Sciatic nerve (tissue), 2 donors: ENCODE measurements around the gene ZNF219. TPM values are rescaled to one million over a fixed set of nuclear protein-coding genes. Genes with fewer than 3 reads are reported as not detected.
A peak's percentile ranks its signal among the peaks of the same experiment; 100 is the strongest.

Experiments used
- ATAC-seq: fragments of 200-7000 bp; cut with Tn5 transposase; one replicate; pipeline ENCODE4 v1.9.1; 2020; ENCODE audit warnings: mild to moderate bottlenecking, moderate library complexity
- DNase-seq: peaks from one replicate; pipeline ENCODE4 v3.0.0-alpha.2; 2020; ENCODE audit warnings: low spot score
- intact Hi-C: fragments of 100-400 bp; cut with DNase I; formaldehyde crosslinking; loops from one replicate; pipeline ENCODE4 v1.14.2; 2022
- total RNA-seq: library from RNA; stranded (reverse); fragmentation: NEBNext Ultra II Directional; extraction: Animal tissue kit (Norgen Biotek cat#: 25700); gene quantifications from one replicate; pipeline ENCODE4 v1.2.1, GENCODE V29; 2021
- donor health status: DM: no; HTN: no; CAD: no.
- donor health status: DM: no; HTN: no; CAD: no.

The ZNF219 gene
- total RNA-seq, 1 donor from 2014 or later: 43.2 TPM

DNA sequence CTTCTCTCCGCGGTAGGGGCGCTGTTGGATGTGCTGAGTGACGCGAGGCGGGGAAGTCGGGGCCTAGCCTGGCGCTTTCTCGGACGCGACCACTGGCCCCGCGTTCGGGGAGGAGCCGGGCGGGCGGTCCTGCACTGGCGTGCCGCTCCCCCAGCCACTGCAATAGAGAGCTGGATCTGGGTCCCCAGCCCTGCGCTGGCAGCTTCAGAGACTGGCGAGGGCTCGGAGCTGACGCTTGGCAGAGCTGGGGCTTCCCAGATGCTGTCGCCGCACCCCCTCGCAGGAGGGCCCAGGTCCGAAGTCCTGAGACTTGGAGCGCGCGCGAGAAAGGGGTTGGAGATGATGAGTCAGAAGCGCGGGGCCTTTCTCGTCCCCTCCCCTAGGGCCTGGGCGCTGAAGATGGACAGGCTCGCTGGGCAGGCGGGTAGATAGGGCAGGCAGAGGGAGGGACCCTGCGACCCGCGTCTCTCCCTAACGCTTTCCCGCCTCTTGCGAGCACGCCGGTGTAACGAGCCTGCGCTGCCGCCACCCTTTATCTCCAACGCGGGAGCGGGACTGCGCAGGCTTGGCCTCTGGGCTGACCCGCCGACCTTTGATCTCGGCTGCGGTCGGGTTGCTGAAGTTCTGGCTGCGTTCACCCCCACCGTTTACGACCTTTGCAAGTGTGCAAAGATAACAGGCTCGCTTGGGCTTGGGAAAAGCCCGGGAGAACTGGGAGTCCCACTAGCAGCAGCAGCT is 5.4 kb upstream of the ZNF219 start:
- DNase-seq: peak; percentile 97
- intact Hi-C loops: no loop called here
- ATAC-seq: peak; percentile 97

DNA sequence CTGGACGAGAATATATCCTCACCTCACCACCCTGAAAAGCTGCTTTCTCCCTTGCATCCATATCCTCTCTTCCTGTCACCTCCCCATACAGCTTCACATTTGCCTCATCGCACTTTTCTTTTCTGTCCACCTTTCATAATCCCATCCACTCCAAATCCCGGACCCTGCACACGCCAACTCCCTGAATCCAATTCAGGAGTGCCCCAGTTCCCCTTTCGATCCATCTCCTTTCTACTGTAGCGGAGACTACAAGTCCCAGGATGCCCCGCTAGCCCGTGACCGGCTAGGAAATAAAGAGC is 4.9 kb upstream of the ZNF219 start:
- ATAC-seq (no peak), DNase-seq (no peak)
- intact Hi-C loops: no loop called here

DNA sequence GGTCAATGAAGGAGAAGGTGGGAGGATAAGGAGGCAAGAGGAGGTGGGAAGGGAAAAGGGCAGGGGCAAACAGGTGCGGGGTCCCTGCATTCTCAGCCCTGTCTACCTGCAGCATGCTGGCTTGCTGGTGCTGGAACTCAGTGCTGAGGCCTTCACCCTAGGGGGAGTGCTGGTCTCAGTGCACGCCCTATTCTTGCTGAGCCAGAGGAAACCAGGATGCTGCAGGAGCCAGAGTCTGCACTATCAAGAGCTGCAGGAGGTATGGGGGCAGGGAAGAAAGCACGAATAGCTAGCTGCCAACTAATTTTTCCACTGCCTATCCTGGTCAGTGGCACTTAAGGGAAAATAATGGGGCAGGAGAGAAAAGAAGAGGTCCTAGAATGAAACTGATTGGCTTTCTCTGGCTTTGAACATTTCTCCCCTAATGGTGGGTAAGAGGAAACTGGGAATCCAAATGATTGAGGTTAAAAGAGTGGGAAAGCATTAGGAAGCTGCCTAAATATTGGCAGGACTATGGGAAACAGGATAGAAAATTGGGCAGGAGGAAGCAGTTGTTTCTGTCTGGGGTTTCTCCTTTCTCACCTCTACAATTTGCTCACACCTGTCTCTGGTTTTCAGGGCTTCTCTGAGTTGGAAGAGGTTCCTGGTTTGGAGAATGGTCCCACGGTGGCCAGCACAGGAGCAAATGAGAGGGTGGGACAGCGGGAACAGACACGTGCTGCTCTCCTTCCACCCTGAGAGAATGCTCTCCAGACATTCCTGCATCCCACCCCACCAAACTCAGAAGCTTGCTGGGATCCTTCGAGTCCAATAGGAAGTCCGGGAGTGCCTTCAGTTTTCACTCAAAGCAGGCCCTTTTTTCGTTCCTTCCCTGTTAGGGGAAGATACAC is 4.3 kb upstream of the ZNF219 start:
- ATAC-seq (no peak), DNase-seq (no peak)
- intact Hi-C loops: no loop called here

DNA sequence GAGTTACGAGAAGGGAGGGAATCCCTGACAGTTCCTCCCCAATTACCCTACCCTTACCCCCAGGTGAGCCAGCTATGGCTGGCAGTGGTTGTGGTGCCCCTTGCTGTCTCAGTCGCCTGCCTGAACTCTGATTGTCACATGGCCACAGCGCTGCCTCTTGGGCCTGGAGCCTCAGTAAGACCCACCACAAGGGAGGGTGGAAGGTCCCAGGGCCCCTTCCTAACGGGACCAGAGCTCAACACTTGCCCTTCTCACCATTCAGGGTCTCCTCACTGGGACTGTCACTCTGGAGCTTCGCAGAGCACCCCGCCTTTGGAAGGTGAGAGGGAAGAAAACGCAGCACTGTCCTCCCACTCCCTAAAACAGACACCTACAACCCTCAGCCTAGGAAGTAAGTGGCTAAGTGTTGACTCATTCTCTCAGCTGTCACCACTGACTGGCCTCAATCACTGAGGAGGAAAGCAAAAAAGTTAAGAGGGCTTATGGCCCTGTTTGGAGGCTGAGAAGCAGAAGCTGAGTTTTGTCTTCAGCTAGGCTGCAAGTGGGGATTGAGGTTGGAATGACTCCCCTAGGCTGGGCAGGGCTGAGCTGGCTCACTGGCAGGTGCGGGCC is 3.5 kb upstream of the ZNF219 start:
- DNase-seq: no peak
- intact Hi-C loops: no loop called here
- ATAC-seq: no peak

DNA sequence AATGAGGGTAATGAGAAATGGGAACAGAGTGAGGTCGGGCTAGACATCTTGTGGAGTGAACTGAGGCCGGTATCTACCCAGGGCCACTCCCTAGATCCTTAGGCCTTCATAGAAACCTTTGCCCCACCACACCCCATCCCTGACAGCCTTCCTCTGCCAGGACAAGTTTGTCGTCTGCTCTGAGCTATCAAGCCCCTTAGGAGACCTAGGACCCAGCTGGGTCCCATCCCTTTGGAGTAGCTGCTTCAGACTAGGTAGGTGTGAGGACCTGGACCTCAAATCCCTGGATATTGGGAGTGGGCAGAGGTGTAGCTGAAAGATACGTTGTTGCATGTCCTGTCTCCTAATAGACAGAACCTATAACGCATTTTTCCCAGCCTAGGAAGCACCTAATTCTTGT is 2.5 kb upstream of the ZNF219 start, which contains the start of gene TMEM253:
Gene TMEM253 (plus strand): TSS at position 136 of the 400 bp plus-strand sequence. CDS start 278 bp downstream, outside the sequence.
- ATAC-seq (no peak), DNase-seq (no peak)
- intact Hi-C loops: no loop called here

DNA sequence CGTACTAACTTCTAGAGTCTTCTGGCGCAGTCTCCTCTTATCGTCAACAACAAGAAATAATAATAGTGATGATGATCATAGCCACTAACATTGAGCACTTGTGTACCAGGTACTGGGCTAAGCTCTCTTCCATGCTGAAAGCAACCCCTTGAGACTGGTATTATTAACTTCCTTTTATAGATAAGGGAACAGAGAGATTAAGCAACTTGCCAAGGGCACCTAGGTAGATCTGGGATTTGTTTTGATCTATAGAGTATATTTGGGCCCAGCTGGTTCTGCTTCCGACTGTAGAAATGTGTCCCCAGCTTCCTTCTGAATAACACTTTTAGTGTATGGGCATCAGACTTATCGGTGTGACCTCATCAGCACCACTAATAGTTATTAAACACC is 1.1 kb upstream of the ZNF219 start:
- intact Hi-C loops: no loop called here
- DNase-seq (no peak), ATAC-seq (no peak)

DNA sequence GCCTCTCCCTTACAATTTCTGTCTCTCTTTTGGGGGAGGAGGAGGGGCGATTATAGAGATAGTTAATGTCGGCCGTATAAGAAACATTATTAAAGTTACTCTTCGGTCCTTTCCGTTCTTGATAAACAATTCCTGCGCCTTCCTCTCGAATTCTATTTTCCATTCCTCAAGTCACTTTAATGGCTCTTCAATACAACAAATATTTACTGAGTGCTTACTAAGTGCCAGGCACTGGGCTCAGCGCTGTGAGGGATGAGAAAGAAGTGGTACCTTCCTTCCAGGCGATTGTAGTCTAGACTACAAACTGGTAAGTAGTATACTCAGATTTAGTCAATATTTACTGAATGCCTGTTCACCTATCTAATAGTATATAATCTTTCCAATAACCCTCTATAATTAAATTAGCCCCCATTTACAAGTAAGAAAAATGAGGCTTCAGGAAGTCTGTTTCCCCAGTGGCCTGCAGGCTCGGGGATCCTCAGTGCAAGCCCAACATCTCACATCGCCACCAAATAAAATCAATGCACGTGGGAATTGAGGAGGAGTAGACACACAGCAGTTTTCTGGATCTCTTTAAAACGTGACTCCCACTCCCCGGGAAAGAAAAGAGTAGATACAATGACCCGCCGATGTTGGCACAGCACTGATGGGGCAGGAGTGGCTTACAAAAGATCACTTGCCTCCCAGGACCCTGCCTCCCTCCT is 589 bp upstream of the ZNF219 start:
- DNase-seq (no peak), ATAC-seq (no peak)
- intact Hi-C loops: no loop called here

DNA sequence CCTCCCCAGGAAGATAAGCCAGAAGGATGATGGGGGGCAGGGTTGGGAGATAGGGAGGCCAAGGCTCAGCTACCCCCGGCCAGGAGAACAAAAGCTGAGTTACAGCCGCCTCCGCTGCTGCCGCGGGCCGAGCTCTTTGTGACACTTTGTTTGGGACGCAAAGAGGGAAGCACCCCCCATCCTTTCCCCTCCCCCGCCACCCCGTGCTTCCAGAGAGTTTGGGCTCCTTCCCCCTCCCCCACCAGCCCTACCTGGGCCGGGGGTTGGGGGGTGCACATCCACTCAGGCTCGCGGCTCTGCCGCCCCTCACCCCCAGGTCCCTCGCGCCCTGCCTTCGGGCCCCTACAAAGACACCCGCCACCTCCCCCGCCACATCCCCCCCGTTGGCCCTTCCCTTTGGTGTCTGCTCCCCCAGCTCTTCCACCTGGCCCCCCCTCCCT is 799 bp downstream of the ZNF219 start:
- DNase-seq (no peak), ATAC-seq (peak; percentile 41)
- intact Hi-C loops: no loop called here

DNA sequence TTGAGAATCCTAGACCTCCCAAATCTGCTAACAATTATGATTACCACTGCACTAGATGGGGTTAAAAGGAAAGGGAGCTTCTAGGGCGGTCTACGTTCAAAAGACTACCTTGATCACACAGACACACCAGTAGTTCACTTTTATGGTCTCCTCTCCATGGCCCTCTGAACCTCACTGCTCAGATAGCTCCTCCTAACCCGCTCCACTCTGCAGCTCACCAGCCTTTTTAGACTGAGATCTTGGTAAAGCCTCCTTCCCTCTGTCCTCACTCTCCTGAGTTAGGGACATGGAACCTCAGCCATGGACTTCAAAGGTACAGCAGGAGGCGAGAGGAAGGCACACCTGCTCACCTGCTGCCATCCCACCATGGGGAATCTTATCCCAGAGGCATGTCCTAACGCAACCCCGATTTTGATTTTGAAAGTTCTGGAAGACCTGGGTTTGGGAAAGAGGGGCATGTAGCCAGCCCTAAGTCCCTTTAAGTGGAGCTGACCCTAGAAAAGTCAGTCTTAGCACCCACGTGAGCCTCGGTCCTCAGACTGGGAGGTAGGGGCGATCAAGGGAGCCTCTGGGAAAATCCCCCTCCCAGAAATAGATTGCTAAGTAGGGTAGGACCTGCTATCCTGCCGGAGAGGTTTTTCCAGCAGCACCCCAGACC is 1.3 kb downstream of the ZNF219 start:
- ATAC-seq (peak; percentile 24), DNase-seq (no peak)
- intact Hi-C loops: no loop called here

DNA sequence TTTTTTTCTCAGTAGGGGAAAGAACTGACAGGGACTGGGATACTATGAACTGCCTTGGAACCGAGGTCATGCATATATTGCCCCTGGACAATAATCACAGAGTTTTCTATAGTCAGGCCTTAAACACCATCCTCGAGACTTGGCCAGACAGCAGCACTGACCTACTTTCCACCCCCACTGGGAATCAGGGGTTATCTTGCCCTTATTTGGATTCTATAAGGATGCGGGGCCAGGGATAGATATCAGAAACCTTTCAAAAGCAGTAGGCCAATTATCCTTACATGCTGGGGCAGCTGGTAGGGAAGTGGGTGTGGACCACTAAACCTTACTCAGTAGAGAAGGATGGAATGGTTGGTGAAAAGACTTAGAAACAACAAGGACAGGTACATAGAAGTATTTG is 2.0 kb downstream of the ZNF219 start:
- intact Hi-C loops: no loop called here
- DNase-seq (no peak), ATAC-seq (no peak)

DNA sequence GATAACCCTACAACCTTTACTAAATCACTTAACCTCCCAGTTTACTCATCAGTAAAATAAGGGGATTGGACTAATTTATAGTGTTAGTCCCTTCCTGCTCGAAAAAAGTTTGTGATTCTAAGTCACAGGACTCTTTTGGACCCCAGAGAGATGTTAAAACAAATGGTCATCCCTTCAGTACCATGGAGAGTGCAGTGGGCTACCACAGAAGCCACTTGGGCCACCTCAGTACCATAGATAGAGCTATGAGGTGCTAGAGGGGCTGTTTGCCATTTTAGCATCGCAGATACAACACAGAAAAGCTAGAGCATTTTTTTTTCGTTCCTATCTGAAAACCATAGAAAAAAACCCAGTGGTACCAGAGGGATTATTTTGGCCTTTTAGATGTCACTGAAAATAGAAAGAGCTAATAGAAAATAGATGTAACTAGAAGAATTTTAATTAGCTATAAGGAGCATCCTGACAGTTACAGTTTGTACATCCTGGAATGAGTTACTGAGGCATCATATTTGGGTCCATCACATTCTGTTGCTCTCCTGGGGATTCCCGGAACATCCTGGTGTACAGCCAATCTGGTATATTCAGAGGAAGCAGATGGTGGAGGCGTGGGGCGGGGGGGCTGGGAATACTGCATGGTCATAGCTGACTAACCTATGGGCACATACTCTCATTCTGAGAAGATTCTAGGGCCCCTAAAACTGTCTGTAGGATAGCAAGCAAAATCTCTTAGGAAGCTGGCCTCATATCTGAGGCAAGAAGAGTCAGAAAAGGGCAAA is 2.8 kb downstream of the ZNF219 start:
- DNase-seq (no peak), ATAC-seq (no peak)
- intact Hi-C loops: no loop called here

DNA sequence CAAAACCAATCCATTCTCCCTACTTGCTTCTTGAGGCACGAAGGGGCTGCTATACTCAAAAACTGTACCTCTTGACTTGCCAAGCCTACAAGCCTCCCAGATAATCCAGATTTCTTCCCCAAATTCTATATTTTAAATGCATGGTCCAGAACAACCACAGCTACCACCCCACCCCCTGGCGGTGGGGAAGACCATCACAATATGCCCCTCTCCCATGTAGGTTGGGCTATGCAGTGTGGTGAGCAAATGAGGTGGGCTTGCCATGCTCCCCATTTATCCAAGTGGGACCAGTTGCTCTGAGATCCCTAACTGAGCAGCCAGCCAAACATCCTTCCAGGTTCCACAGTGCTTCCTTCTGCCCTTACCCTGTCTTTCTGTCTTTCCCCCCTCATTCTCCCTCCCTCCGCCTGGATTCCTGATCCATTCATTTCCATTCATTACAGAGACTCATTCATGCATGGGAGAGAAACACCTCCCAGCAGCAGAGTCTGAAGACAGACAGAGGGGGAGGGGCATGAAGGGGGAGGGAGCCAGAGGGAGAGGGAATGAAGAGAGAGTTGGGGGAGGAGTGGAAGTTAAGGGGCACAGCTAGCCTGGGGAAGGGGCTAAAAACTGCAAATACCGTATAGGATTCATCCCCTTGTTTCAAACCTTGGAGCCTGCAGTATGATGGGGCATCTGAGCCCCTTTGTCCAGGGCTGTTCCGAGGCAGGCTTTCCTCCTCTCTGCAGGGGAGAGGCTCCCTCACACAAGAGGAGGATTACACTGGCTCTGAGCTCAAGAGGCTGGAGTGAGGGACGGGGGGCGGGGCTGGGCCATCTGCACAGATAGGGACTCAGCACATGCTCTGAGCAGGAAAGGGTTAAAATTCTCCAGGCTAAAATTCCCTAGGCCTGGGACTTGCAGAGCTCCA is 4.4 kb downstream of the ZNF219 start:
- DNase-seq (no peak), ATAC-seq (no peak)
- intact Hi-C loops: loop anchor here (2.0 to 5.0 kb wide), 2 partner anchors 25 to 77 kb away; no protein-coding TSS in a partner anchor

DNA sequence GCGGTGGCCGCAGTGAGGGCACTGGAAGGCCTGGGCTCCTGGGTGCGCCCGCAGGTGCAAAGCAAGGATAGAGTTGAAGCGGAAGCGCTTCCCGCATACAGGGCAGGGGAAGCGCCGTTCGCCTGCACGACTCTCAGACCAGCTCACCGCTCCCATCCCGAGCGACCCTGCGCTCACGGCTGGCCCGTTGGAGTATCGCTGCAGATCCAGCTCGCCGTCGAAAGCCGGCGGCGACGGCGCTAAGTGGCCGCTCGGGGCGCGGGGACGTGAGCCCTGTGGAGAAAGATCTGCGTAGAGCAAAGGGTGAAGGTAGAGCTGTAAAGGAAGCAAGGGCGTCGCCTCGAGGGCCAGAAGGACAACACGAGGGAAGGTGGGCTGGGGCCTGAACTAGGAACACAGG is 5.4 kb downstream of the ZNF219 start:
- ATAC-seq: no peak
- intact Hi-C loops: loop anchor here (2.0 to 5.0 kb wide), 2 partner anchors 24 to 76 kb away; no protein-coding TSS in a partner anchor
- no peak for DNase-seq

DNA sequence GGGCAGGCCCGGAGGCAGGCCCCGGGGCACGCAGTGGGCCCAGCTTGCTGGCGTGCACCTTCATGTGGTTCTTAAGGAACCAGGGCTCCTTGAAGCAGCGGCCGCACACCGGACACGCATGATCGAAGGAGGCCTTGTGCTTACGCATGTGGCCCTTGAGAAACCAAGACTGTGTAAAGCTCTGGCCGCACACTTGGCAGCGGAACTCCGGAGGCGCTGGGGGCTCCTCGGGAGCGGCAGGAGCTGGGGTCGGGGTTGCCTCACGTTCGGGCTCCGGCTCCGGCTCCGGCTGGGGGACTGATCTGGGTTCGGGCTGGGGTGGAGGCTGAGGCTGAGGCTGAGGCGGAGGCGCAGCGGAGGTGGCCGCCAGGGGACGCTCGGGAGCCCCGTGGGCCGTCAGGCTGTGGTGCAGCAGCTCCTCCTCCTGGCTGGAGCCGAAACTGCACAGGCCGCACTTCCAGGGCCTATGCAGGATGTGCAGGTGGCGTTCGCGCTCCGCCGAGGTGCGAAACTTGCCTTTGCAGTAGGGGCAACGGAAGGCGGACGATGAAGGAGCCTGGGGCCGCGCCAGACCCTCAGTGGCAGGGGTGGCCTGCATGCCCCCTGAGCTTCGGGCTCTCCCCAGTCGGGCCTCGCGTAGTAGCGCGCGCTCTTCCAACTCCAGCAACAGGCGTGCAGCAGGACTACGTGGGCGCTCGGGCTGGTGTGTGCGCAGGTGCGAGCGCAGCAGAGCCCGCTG is 6.0 kb downstream of the ZNF219 start:
- DNase-seq: peak; percentile 92
- peak; percentile 82 for ATAC-seq
- intact Hi-C loops: loop anchor here (2.0 to 5.0 kb wide), 2 partner anchors 24 to 75 kb away; no protein-coding TSS in a partner anchor

DNA sequence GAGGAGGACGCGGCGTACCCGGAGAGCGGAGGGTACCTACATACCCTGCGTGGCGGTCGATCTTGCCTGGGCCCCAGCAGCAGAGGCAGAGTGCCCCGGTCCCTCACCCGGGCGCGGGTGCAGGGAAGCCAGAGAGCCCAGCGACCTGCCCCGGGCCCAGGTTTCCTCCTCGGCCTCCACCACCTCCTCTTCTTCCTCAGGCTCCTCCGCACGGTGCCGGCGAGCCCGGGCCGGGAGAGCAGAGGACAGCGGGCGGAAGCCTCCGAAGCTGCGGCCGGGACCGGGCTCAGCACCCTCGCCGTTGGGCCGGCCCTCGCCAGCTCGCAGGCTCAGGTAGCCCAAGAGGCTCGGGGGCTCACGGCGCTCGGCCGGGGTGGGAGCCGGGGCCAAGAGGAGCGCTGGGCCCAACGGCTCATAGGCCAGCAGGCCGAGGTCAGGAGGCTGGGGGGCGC is 6.6 kb downstream of the ZNF219 start:
- no peak for DNase-seq

More for the DNA sequence above, 6.6 kb downstream of the ZNF219 start:
- intact Hi-C loops: loop anchor here (2.0 to 5.0 kb wide), 2 partner anchors 23 to 75 kb away; no protein-coding TSS in a partner anchor
- no peak for ATAC-seq
